H1 (cell line): Measurements from ENCODE around the gene SH3BP2. TPM values are rescaled to one million over a fixed set of nuclear protein-coding genes. Genes with fewer than 3 reads are reported as not detected.

Source experiments
- CTCF ChIA-PET: fragments of 300-600 bp; sonication (Branson Sonifier 250); formaldehyde crosslinking; loops from one replicate; lab custom pipeline; 2021; ENCODE audit not compliant: partially characterized antibody; lab: Charles Lee
- POLR2A ChIA-PET: fragments of 300-600 bp; sonication (Branson Sonifier 250); formaldehyde crosslinking; loops from one replicate; lab custom pipeline; 2021; ENCODE audit warnings: inconsistent platforms; ENCODE audit not compliant: partially characterized antibody; lab: Charles Lee
- DNase-seq, 2 experiments: peaks; one replicate each; pipeline versions ENCODE4 v3.0.0 to v3.0.0-alpha.2; 2010 to 2022; ENCODE audit warnings: low spot score in 2 of 2, low read depth in 1 of 2, mixed read lengths in 1 of 2
- FAIRE-seq: peaks from 2 replicates; lab custom pipeline; 2011; peaks lifted over from hg19 to GRCh38; lab: Jason Lieb, UNC
- H2AFZ ChIP-seq: 2 replicates; pipeline ENCODE4 v1.8.1; 2012; ENCODE audit warnings: low read length, inconsistent platforms
- H2AK5ac ChIP-seq: 2 replicates; pipeline ENCODE4 v1.6.1; 2013; ENCODE audit warnings: low read depth, low read length
- H2BK120ac ChIP-seq: replicated peaks from 2 replicates; pipeline ENCODE3; 2013; ENCODE audit warnings: low read depth, low read length, inconsistent platforms
- H2BK12ac ChIP-seq: 2 replicates; pipeline ENCODE4 v1.6.1; 2013; ENCODE audit warnings: low read depth, low read length
- H2BK15ac ChIP-seq: 2 replicates; pipeline ENCODE4 v1.6.1; 2013; ENCODE audit warnings: low read length
- H2BK20ac ChIP-seq: 2 replicates; pipeline ENCODE4 v1.6.1; 2013; ENCODE audit warnings: low read length
- H2BK5ac ChIP-seq: 2 replicates; pipeline ENCODE4 v1.6.1; 2013; ENCODE audit warnings: low read depth, low read length
- H3K14ac ChIP-seq: 2 replicates; pipeline ENCODE4 v1.6.1; 2013; ENCODE audit warnings: inconsistent platforms; ENCODE audit not compliant: insufficient read length
- H3K18ac ChIP-seq: 2 replicates; pipeline ENCODE4 v1.6.1; 2013; ENCODE audit warnings: low read length; ENCODE audit errors: extremely low read depth
- H3K23ac ChIP-seq: 2 replicates; pipeline ENCODE4 v1.6.1; 2013; ENCODE audit warnings: inconsistent platforms; ENCODE audit not compliant: insufficient read length
- H3K23me2 ChIP-seq: 2 replicates; pipeline ENCODE4 v1.6.1; 2013; ENCODE audit warnings: low read depth, low read length
- H3K27ac ChIP-seq: 2 replicates; pipeline ENCODE4 v1.6.1; 2011; ENCODE audit warnings: low read depth, low read length, inconsistent platforms
- H3K27me3 ChIP-seq, 4 experiments: replicated peaks in 1 of 4; 1 replicate in 1 of 4; 2 replicates in 3 of 4; pipeline versions ENCODE4 v1.6.1 to v1.8.1; 2011 to 2013; ENCODE audit warnings: low read length in 3 of 4, mild to moderate bottlenecking in 3 of 4, inconsistent platforms in 2 of 4, mixed read lengths in 2 of 4, moderate library complexity in 1 of 4; ENCODE audit not compliant: control insufficient read depth in 3 of 4, insufficient read depth in 3 of 4; ENCODE audit errors: extremely low read depth in 1 of 4
- H3K36me3 ChIP-seq, 4 experiments: 2 replicates each; pipeline versions ENCODE4 v1.6.1 to v1.8.1; 2011 to 2013; ENCODE audit warnings: mild to moderate bottlenecking in 4 of 4, low read length in 3 of 4, moderate library complexity in 2 of 4, control low read depth in 1 of 4, inconsistent platforms in 1 of 4; ENCODE audit not compliant: insufficient read depth in 4 of 4, control insufficient read depth in 2 of 4
- H3K4ac ChIP-seq: replicated peaks from 2 replicates; pipeline ENCODE3; 2013; ENCODE audit warnings: low read length, low read depth, mixed read lengths, inconsistent platforms; ENCODE audit not compliant: insufficient read length
- H3K4me1 ChIP-seq, 4 experiments: replicated peaks in 1 of 4; 1 replicate in 1 of 4; 2 replicates in 3 of 4; pipeline versions ENCODE4 v1.6.1 to v1.8.1; 2011 to 2013; ENCODE audit warnings: low read length in 3 of 4, inconsistent platforms in 2 of 4, mixed read lengths in 1 of 4; ENCODE audit not compliant: insufficient read depth in 4 of 4, control insufficient read depth in 3 of 4
- H3K4me2 ChIP-seq, 2 experiments: 2 replicates each; pipeline versions ENCODE4 v1.6.1 to v1.8.1; 2011 to 2013; ENCODE audit warnings: low read depth in 2 of 2, low read length in 2 of 2, control low read depth in 1 of 2, inconsistent platforms in 1 of 2, mild to moderate bottlenecking in 1 of 2; ENCODE audit not compliant: insufficient read depth in 1 of 2
- H3K4me3 ChIP-seq, 4 experiments: fragments of 200-600, 300-600 bp in 1 of 4; sonication (generic), shearing (Covaris generic), sonication (Bioruptor Twin) in 1 of 4; 2 replicates each; pipeline versions ENCODE4 v1.5.1 to v1.8.1; 2011 to 2016; ENCODE audit warnings: low read length in 4 of 4, low read depth in 3 of 4, control low read depth in 2 of 4, inconsistent platforms in 2 of 4, mild to moderate bottlenecking in 2 of 4, mixed read lengths in 1 of 4, moderate library complexity in 1 of 4; ENCODE audit not compliant: insufficient read depth in 2 of 4; ENCODE audit errors: extremely low read depth in 1 of 4
- H3K56ac ChIP-seq: replicated peaks from 2 replicates; pipeline ENCODE3; 2013; ENCODE audit warnings: low read depth, mild to moderate bottlenecking, mixed read lengths, low read length, inconsistent platforms; ENCODE audit not compliant: insufficient read length
- H3K79me1 ChIP-seq: 2 replicates; pipeline ENCODE4 v1.6.1; 2013; ENCODE audit warnings: low read depth, low read length, control low read depth
- H3K79me2 ChIP-seq, 2 experiments: 2 replicates each; pipeline versions ENCODE4 v1.6.1 to v1.8.1; 2012 to 2013; ENCODE audit warnings: low read length in 2 of 2, mild to moderate bottlenecking in 2 of 2, inconsistent platforms in 1 of 2; ENCODE audit not compliant: insufficient read depth in 2 of 2, control insufficient read depth in 1 of 2
- H3K9ac ChIP-seq, 4 experiments: replicated peaks in 1 of 4; 1 replicate in 1 of 4; 2 replicates in 3 of 4; pipeline versions ENCODE4 v1.6.1 to v1.8.1; 2011 to 2013; ENCODE audit warnings: low read depth in 3 of 4, low read length in 3 of 4, control low read depth in 2 of 4, mild to moderate bottlenecking in 2 of 4, moderate library complexity in 2 of 4, inconsistent platforms in 1 of 4; ENCODE audit errors: extremely low read depth in 1 of 4
- H3K9me3 ChIP-seq, 2 experiments: 2 replicates each; pipeline versions ENCODE4 v1.6.1 to v1.8.1; 2012 to 2013; ENCODE audit warnings: mild to moderate bottlenecking in 2 of 2, moderate library complexity in 2 of 2, control low read depth in 1 of 2, inconsistent platforms in 1 of 2, low read depth in 1 of 2, low read length in 1 of 2, mixed read lengths in 1 of 2; ENCODE audit not compliant: insufficient read depth in 2 of 2
- H4K20me1 ChIP-seq, 2 experiments: replicated peaks in 1 of 2; 2 replicates each; pipeline versions ENCODE3 to v1.8.1; 2011 to 2013; ENCODE audit warnings: inconsistent platforms in 2 of 2, low read length in 2 of 2, mild to moderate bottlenecking in 1 of 2; ENCODE audit not compliant: insufficient read depth in 2 of 2, control insufficient read depth in 1 of 2
- H4K5ac ChIP-seq: 2 replicates; pipeline ENCODE4 v1.6.1; 2013; ENCODE audit warnings: low read length, low read depth, mixed read lengths, inconsistent platforms; ENCODE audit not compliant: insufficient read length
- H4K8ac ChIP-seq: 2 replicates; pipeline ENCODE4 v1.8.0; 2013; ENCODE audit warnings: mild to moderate bottlenecking, moderate library complexity, low read length, inconsistent platforms; ENCODE audit not compliant: insufficient read depth; ENCODE audit errors: extremely low read depth
- H4K91ac ChIP-seq: replicated peaks from 2 replicates; pipeline ENCODE3; 2013; ENCODE audit warnings: low read length, mixed read lengths, inconsistent platforms; ENCODE audit not compliant: insufficient read length
- ASH2L ChIP-seq: fragments of 200-600, 300-600 bp; sonication (generic); IDR thresholded peaks from one replicate; pipeline ENCODE4 v1.7.1; 2017; ENCODE audit warnings: low read length
- BCL11A ChIP-seq, 2 experiments: IDR thresholded peaks; one replicate each; pipeline ENCODE4 v1.6.1; 2011; ENCODE audit warnings: low read depth in 2 of 2, low read length in 2 of 2, mild to moderate bottlenecking in 2 of 2
- EP300 ChIP-seq, 2 experiments: IDR thresholded peaks; 1 replicate in 1 of 2; 2 replicates in 1 of 2; pipeline ENCODE4 v1.6.1; 2011 to 2012; ENCODE audit warnings: low read depth in 2 of 2, low read length in 2 of 2, mild to moderate bottlenecking in 2 of 2, borderline replicate concordance in 1 of 2, inconsistent platforms in 1 of 2, moderate library complexity in 1 of 2
- WGBS, 2 experiments: shearing (Covaris generic) in 1 of 2; methylation state at CpG; one replicate each; pipeline versions ENCODE4 v1.1.6 to v1.1.7; 2013 to 2015; ENCODE audit warnings: low lambda C conversion rate in 2 of 2, mixed read lengths in 2 of 2, inconsistent platforms in 1 of 2, low coverage in 1 of 2, missing lambda C conversion rate in 1 of 2; ENCODE audit not compliant: insufficient replicate concordance in 2 of 2, insufficient coverage in 1 of 2, insufficient read length in 1 of 2; ENCODE audit errors: extremely low coverage in 1 of 2, missing lambda C conversion rate in 1 of 2; 5-methylcytosine and 5-hydroxymethylcytosine counted together
- polyA plus RNA-seq, 7 experiments: library from polyadenylated mRNA; depleted of rRNA in 3 of 7; stranded (reverse) in 5 of 7; unstranded in 2 of 7; fragments of >200 nt in 5 of 7; fragments of 200-250 nt in 2 of 7; gene quantifications; 1 replicate in 5 of 7; 2 replicates in 1 of 7; 4 replicates in 1 of 7; pipeline versions ENCODE4 v1.2.1 to v1.2.3, GENCODE V29; 2011 to 2013; ENCODE audit warnings: missing spikeins in 2 of 7, mixed read lengths in 2 of 7
- total RNA-seq: library from RNA; stranded (reverse); fragmentation: NEBNext Ultra II Directional; extraction: Animal tissue kit (Norgen Biotek cat#: 25700); gene quantifications from 2 replicates; pipeline ENCODE4 v1.2.1, GENCODE V29; 2021

Gene SH3BP2
- total and polyA plus RNA-seq, 2 of the 8 experiments (the other 6 are each of a cell fraction or from before 2014, with no cell fraction given), result 27.4 to 31.4 TPM

DNA sequence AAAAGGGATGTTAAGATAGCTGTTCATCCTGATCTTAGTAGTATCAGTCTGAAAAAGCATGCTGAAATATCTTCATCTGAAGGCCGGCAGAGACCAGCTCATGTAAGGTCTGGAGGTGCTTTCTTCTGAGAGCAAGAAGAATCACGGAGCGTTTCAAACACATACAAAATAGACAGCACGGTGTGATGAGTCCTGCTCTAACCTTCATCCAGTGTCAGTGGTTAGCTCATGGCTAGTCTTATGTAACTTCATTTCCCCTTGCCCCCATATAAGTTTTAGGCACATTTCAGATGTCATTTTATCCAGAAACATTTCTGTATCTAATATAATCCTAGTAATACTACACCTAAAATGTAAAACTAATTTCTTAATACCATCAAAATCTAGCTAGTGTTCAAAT lies 78.6 kb downstream of the SH3BP2 start:
- TF ChIP-seq EP300 (IDR thresholded peaks at IDR 0.05; ENCODE audit: borderline replicate concordance in 1 of 2, low read depth in 2 of 2, low read length in 2 of 2) (no peak), ASH2L (no peak), BCL11A (IDR thresholded peaks at IDR 0.05; ENCODE audit: low read depth in 2 of 2, low read length in 2 of 2) (no peak)
- Histone ChIP-seq H3K27ac (no peak overlapping the region), H2BK20ac (no peak overlapping the region), H3K36me3 (peaks cover 0 to 5% (median 0%) of the 10 kb centered on the region in 4 experiments; a peak in 1 of 8 replicates), H3K4me2 (no peak overlapping the region), H3K79me2 (peaks cover 9 to 81% of the 10 kb centered on the region in 2 experiments), H4K91ac (no peak overlapping the region), H3K4me3 (no peak overlapping the region), H2BK5ac (no peak overlapping the region), H3K56ac (no peak overlapping the region), H4K5ac (no peak overlapping the region), H3K4me1 (peaks cover 3 to 18% (median 11%) of the 10 kb centered on the region in 4 experiments; a peak in 5 of 7 replicates), H3K4ac (no peak overlapping the region), H4K8ac (no peak overlapping the region), H3K14ac (no peak overlapping the region), H3K9ac (no peak overlapping the region), H2AK5ac (no peak overlapping the region), H2BK15ac (no peak overlapping the region), H3K9me3 (no peaks in the 10 kb centered on the region), H3K79me1 (peaks cover 8% of the 10 kb centered on the region; the same call in 1 of the 2 replicates), H2BK12ac (no peak overlapping the region), H4K20me1 (peaks cover 2 to 8% of the 10 kb centered on the region in 2 experiments), H2BK120ac (no peak overlapping the region), H3K18ac (no peak overlapping the region), H2AFZ (no peak overlapping the region), H3K27me3 (no peaks in the 10 kb centered on the region), H3K23ac (no peak overlapping the region), H3K23me2 (no peaks in the 10 kb centered on the region)
- ChIA-PET CTCF (interaction anchor here (1.3 to 5.5 kb wide), 2 partner anchors 10 to 64 kb away, joined by 3 to 19 read pairs; no protein-coding TSS in a partner anchor), POLR2A (interaction anchor here (1.3 to 1.5 kb wide), 2 partner anchors 9 to 17 kb away, joined by 3 read pairs; no protein-coding TSS in a partner anchor)
- 96% methylated on average over 4 of the region's 4 CpGs; no CpG with 5 or more reads in 1 of the 2 experiments for WGBS, 2 experiments
- no peak for FAIRE-seq
- no peak for DNase-seq
